ENCODE measurements around the gene TAC4. TPM values are rescaled to one million over a fixed set of nuclear protein-coding genes. Genes with fewer than 3 reads are reported as not detected.
"Not testable (repeated sequence)": the region's sequence is repeated elsewhere in the genome, so short reads cannot be mapped to it uniquely, and the experiment has no call there.

TAC4 gene
- total RNA-seq, 2 donors from 2014 or later: not detected

GRCh38 chr17:49832840-49833599 lies 14.8 kb downstream of the TAC4 start:
- Mint-ChIP-seq H3K36me3 (peaks cover 2 to 26% of the 10 kb centered on the region in 2 donors), H3K9me3 (no peaks in the 10 kb centered on the region), H3K27ac (no peak overlapping the region)
- ATAC-seq: no peak
- no peak for DNase-seq (ENCODE audit: low spot score in 2 of 2)

GRCh38 chr17:49830605-49831004 lies 17.3 kb downstream of the TAC4 start:
- ATAC-seq (no peak), DNase-seq (ENCODE audit: low spot score in 2 of 2) (no peak)
- Mint-ChIP-seq H3K36me3 (peaks cover 14 to 33% of the 10 kb centered on the region in 2 donors), H3K9me3 (no peaks in the 10 kb centered on the region), H3K27ac (no peak overlapping the region)

GRCh38 chr17:49829026-49829425 lies 18.8 kb downstream of the TAC4 start:
- Mint-ChIP-seq H3K36me3 (peaks cover 14 to 35% of the 10 kb centered on the region in 2 donors), H3K9me3 (no peaks in the 10 kb centered on the region), H3K27ac (no peak overlapping the region)
- DNase-seq (ENCODE audit: low spot score in 2 of 2): no peak
- ATAC-seq: no peak

- H3K9me3 Mint-ChIP-seq; ATAC-seq; DNase-seq (ENCODE audit: low spot score in 2 of 2): not testable (repeated sequence)
- Mint-ChIP-seq H3K36me3 (peaks cover 17 to 34% of the 10 kb centered on the region in 2 donors), H3K27ac (peak overlapping the region; percentile 20 to 23)
These were observed 19.5 kb downstream of the TAC4 start for GRCh38 chr17:49828325-49828724.

- no peaks in the 10 kb centered on the region for H3K9me3 Mint-ChIP-seq
- DNase-seq (ENCODE audit: low spot score in 2 of 2) (no peak), ATAC-seq (no peak)
- no peak overlapping the region for H3K27ac Mint-ChIP-seq
- H3K36me3 Mint-ChIP-seq: peaks cover 25 to 47% of the 10 kb centered on the region in 2 donors
These were observed 22.2 kb downstream of the TAC4 start for GRCh38 chr17:49825645-49826044.

- no peak for DNase-seq (ENCODE audit: low spot score in 2 of 2)
- no peak for ATAC-seq
- no peak overlapping the region for H3K27ac Mint-ChIP-seq
- H3K9me3 Mint-ChIP-seq: no peaks in the 10 kb centered on the region
- H3K36me3 Mint-ChIP-seq: peaks cover 30 to 56% of the 10 kb centered on the region in 2 donors
These were observed 24.3 kb downstream of the TAC4 start for GRCh38 chr17:49823614-49824013.

- ATAC-seq (no peak), DNase-seq (ENCODE audit: low spot score in 2 of 2) (no peak)
- H3K36me3 Mint-ChIP-seq: peaks cover 26 to 55% of the 10 kb centered on the region in 2 donors
- H3K9me3 Mint-ChIP-seq: no peaks in the 10 kb centered on the region
- no peak overlapping the region for H3K27ac Mint-ChIP-seq
These were observed 25.0 kb downstream of the TAC4 start for GRCh38 chr17:49822829-49823228.

- H3K9me3 Mint-ChIP-seq: no peaks in the 10 kb centered on the region
- ATAC-seq: no peak
- H3K36me3 Mint-ChIP-seq: peaks cover 21 to 57% of the 10 kb centered on the region in 2 donors
- no peak for DNase-seq (ENCODE audit: low spot score in 2 of 2)
- no peak overlapping the region for H3K27ac Mint-ChIP-seq
These were observed 26.0 kb downstream of the TAC4 start for GRCh38 chr17:49821916-49822315.

GRCh38 chr17:49821466-49821865 lies 26.4 kb downstream of the TAC4 start:
- no peaks in the 10 kb centered on the region for H3K9me3 Mint-ChIP-seq
- DNase-seq (ENCODE audit: low spot score in 2 of 2) (no peak), ATAC-seq (no peak)
- no peak overlapping the region for H3K27ac Mint-ChIP-seq
- H3K36me3 Mint-ChIP-seq: peaks cover 21 to 60% of the 10 kb centered on the region in 2 donors

- H3K27ac Mint-ChIP-seq: no peak overlapping the region
- H3K9me3 Mint-ChIP-seq: no peaks in the 10 kb centered on the region
- H3K36me3 Mint-ChIP-seq: peaks cover 17 to 56% of the 10 kb centered on the region in 2 donors
- no peak for DNase-seq (ENCODE audit: low spot score in 2 of 2)
- no peak for ATAC-seq
These were observed 27.1 kb downstream of the TAC4 start for GRCh38 chr17:49820773-49821172.

- ATAC-seq (no peak), DNase-seq (ENCODE audit: low spot score in 2 of 2) (no peak)
- H3K9me3 Mint-ChIP-seq: no peaks in the 10 kb centered on the region
- H3K27ac Mint-ChIP-seq: no peak overlapping the region
- peaks cover 16 to 52% of the 10 kb centered on the region in 2 donors for H3K36me3 Mint-ChIP-seq
These were observed 28.2 kb downstream of the TAC4 start for GRCh38 chr17:49819651-49820050.

GRCh38 chr17:49819138-49819537 lies 28.7 kb downstream of the TAC4 start:
- Mint-ChIP-seq H3K27ac (peak overlapping the region; percentile 22 to 77), H3K36me3 (peaks cover 16 to 57% of the 10 kb centered on the region in 2 donors), H3K9me3 (no peaks in the 10 kb centered on the region)
- ATAC-seq (no peak), DNase-seq (ENCODE audit: low spot score in 2 of 2) (no peak)

- peak; percentile 80 to 87 for ATAC-seq
These were observed 29.9 kb downstream of the TAC4 start for GRCh38 chr17:49817993-49818392.

GRCh38 chr17:49815761-49816281 lies 32.0 kb downstream of the TAC4 start:
- H3K36me3 Mint-ChIP-seq: peaks cover 12 to 48% of the 10 kb centered on the region in 2 donors
- no peak for DNase-seq (ENCODE audit: low spot score in 2 of 2)
- H3K27ac Mint-ChIP-seq: peak overlapping the region in 1 of 2 donors; percentile 45
- ATAC-seq: no peak
- no peaks in the 10 kb centered on the region for H3K9me3 Mint-ChIP-seq

More at GRCh38 chr17:49817993-49818392, 29.9 kb downstream of the TAC4 start:
- H3K9me3 Mint-ChIP-seq: no peaks in the 10 kb centered on the region
- DNase-seq (ENCODE audit: low spot score in 2 of 2): peak in 1 of 2 donors; percentile 9
- H3K27ac Mint-ChIP-seq: peak overlapping the region; percentile 77 to 85
- H3K36me3 Mint-ChIP-seq: peaks cover 16 to 60% of the 10 kb centered on the region in 2 donors

GRCh38 chr17:49814781-49815529 lies 32.9 kb downstream of the TAC4 start:
- Mint-ChIP-seq H3K36me3 (peaks cover 12 to 48% of the 10 kb centered on the region in 2 donors), H3K27ac (peak overlapping the region in 1 of 2 donors; percentile 45), H3K9me3 (no peaks in the 10 kb centered on the region)
- no peak for ATAC-seq
- DNase-seq (ENCODE audit: low spot score in 2 of 2): no peak

- peaks cover 14 to 28% of the 10 kb centered on the region in 2 donors for H3K36me3 Mint-ChIP-seq
- no peak for ATAC-seq
- no peaks in the 10 kb centered on the region for H3K9me3 Mint-ChIP-seq
- H3K27ac Mint-ChIP-seq: peak overlapping the region in 1 of 2 donors; percentile 41
- no peak for DNase-seq (ENCODE audit: low spot score in 2 of 2)
These were observed 38.8 kb downstream of the TAC4 start for GRCh38 chr17:49809056-49809455.

- Mint-ChIP-seq H3K9me3 (no peaks in the 10 kb centered on the region), H3K36me3 (peaks cover 7 to 37% of the 10 kb centered on the region in 2 donors), H3K27ac (no peak overlapping the region)
- ATAC-seq: no peak
- no peak for DNase-seq (ENCODE audit: low spot score in 2 of 2)
These were observed 49.1 kb downstream of the TAC4 start for GRCh38 chr17:49798738-49799137.

Data from activated naive CD4-positive, alpha-beta T cell treated with anti-CD3 and anti-CD28 coated beads, Interleukin-2, amount 50 U/mL, for 72 hours (primary cell).